A549 (cell line): Measurements from ENCODE around the gene PARP1.

ENCODE experiments used
- BHLHE40 ChIP-seq: IDR thresholded peaks from 2 replicates; pipeline ENCODE4 v1.6.1; 2012; ENCODE audit warnings: low read depth, low read length, inconsistent platforms
- EP300 ChIP-seq, 2 experiments: fragments of >200 bp; sonication (Bioruptor Twin); formaldehyde crosslinking; IDR thresholded peaks; 2 replicates in 1 of 2; 3 replicates in 1 of 2; pipeline ENCODE4 v1.6.1; 2016 to 2017
- ESRRA ChIP-seq: fragments of 150-350 bp; IDR thresholded peaks from 2 replicates; pipeline ENCODE4 v1.6.1; 2014; ENCODE audit warnings: mild to moderate bottlenecking, low read length, borderline replicate concordance
- GATA3 ChIP-seq: IDR thresholded peaks from 2 replicates; pipeline ENCODE4 v1.6.1; 2012; ENCODE audit warnings: borderline replicate concordance
- JUNB ChIP-seq: fragments of >200 bp; sonication (Bioruptor Twin); formaldehyde crosslinking; IDR thresholded peaks from 2 replicates; pipeline ENCODE4 v1.6.1; 2016
- KDM5A ChIP-seq: fragments of 200-600 bp; sonication (generic); IDR thresholded peaks from 2 replicates; pipeline ENCODE4 v1.6.1; 2016; ENCODE audit warnings: antibody characterized with exemption, mild to moderate bottlenecking
- MAFK ChIP-seq: fragments of 450-650 bp; IDR thresholded peaks from 2 replicates; pipeline ENCODE4 v1.6.1; 2014; ENCODE audit not compliant: partially characterized antibody
- POLR2A ChIP-seq: IDR thresholded peaks from 2 replicates; pipeline ENCODE4 v1.6.1; 2012; ENCODE audit warnings: mild to moderate bottlenecking, low read length
- ZNF302 ChIP-seq: fragments of 250-450 bp; sonication (Bioruptor Pico); IDR thresholded peaks from 2 replicates; pipeline ENCODE4 v1.9.0; 2021; ENCODE audit warnings: inconsistent platforms, mild to moderate bottlenecking, moderate library complexity
- TF ChIP-seq, protein P1 (sequence below): fragments of >200 bp; sonication (Bioruptor Twin); formaldehyde crosslinking; IDR thresholded peaks from 3 replicates; pipeline ENCODE4 v1.5.1; 2016
- TF ChIP-seq, protein P2 (sequence below): fragments of 200-600 bp; sonication (generic); IDR thresholded peaks from 2 replicates; pipeline ENCODE4 v1.6.1; 2016; ENCODE audit warnings: antibody characterized with exemption, mild to moderate bottlenecking, moderate library complexity
- TF ChIP-seq, protein P3 (sequence below): IDR thresholded peaks from 2 replicates; pipeline ENCODE4 v1.6.1; 2012

DNA sequence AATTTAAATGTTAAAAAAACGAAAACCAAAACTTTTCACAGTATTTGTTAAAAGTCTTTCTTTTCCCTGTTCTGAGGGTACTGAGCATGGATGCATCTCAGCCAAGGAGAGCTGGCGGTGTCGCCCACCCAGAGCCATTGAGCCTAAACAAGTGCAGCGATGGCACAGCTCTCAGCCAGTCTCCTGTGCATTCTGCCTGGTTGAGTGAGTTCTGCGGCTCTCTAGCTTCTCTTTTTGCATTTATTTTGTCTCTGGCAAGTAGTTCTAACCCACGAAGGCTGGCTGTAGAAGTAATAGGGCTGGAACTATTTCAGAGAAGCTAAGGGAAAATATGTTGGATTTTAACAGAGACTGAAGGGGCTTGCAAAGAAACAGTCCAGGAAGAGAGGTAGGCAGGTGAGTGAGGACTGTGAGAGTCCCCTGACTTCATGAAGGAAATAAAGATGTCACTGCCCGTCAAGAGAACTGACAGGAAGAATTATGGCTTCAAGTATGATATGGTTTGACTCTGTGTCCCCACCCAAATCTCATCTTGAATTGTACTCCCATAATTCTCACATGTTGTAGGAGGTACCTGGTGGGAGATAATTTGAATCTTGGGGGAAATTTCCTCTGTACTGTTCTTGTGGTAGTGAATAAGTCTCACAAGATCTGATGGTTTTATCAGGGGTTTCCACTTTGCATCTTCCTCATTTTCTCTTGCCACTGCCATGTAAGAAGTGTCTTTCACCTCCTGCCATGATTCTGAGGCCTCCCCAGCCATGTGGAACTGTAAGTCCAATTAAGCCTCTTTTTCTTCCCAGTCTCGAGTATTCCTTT is 63.2 kb downstream of the PARP1 start:
- TF ChIP-seq EP300 (IDR thresholded peaks at IDR 0.05) = no peak
- TF ChIP-seq, protein P1, sequence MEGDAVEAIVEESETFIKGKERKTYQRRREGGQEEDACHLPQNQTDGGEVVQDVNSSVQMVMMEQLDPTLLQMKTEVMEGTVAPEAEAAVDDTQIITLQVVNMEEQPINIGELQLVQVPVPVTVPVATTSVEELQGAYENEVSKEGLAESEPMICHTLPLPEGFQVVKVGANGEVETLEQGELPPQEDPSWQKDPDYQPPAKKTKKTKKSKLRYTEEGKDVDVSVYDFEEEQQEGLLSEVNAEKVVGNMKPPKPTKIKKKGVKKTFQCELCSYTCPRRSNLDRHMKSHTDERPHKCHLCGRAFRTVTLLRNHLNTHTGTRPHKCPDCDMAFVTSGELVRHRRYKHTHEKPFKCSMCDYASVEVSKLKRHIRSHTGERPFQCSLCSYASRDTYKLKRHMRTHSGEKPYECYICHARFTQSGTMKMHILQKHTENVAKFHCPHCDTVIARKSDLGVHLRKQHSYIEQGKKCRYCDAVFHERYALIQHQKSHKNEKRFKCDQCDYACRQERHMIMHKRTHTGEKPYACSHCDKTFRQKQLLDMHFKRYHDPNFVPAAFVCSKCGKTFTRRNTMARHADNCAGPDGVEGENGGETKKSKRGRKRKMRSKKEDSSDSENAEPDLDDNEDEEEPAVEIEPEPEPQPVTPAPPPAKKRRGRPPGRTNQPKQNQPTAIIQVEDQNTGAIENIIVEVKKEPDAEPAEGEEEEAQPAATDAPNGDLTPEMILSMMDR = no peak
- TF ChIP-seq, protein P2, sequence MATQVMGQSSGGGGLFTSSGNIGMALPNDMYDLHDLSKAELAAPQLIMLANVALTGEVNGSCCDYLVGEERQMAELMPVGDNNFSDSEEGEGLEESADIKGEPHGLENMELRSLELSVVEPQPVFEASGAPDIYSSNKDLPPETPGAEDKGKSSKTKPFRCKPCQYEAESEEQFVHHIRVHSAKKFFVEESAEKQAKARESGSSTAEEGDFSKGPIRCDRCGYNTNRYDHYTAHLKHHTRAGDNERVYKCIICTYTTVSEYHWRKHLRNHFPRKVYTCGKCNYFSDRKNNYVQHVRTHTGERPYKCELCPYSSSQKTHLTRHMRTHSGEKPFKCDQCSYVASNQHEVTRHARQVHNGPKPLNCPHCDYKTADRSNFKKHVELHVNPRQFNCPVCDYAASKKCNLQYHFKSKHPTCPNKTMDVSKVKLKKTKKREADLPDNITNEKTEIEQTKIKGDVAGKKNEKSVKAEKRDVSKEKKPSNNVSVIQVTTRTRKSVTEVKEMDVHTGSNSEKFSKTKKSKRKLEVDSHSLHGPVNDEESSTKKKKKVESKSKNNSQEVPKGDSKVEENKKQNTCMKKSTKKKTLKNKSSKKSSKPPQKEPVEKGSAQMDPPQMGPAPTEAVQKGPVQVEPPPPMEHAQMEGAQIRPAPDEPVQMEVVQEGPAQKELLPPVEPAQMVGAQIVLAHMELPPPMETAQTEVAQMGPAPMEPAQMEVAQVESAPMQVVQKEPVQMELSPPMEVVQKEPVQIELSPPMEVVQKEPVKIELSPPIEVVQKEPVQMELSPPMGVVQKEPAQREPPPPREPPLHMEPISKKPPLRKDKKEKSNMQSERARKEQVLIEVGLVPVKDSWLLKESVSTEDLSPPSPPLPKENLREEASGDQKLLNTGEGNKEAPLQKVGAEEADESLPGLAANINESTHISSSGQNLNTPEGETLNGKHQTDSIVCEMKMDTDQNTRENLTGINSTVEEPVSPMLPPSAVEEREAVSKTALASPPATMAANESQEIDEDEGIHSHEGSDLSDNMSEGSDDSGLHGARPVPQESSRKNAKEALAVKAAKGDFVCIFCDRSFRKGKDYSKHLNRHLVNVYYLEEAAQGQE = no peak
- TF ChIP-seq GATA3 = no peak
- no peak for TF ChIP-seq JUNB
- TF ChIP-seq MAFK = no peak
- no peak for TF ChIP-seq BHLHE40
- TF ChIP-seq ZNF302 = no peak
- TF ChIP-seq POLR2A = no peak
- TF ChIP-seq, protein P3, sequence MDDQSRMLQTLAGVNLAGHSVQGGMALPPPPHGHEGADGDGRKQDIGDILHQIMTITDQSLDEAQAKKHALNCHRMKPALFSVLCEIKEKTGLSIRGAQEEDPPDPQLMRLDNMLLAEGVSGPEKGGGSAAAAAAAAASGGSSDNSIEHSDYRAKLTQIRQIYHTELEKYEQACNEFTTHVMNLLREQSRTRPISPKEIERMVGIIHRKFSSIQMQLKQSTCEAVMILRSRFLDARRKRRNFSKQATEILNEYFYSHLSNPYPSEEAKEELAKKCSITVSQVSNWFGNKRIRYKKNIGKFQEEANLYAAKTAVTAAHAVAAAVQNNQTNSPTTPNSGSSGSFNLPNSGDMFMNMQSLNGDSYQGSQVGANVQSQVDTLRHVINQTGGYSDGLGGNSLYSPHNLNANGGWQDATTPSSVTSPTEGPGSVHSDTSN = no peak
- TF ChIP-seq KDM5A = no peak
- no peak for TF ChIP-seq ESRRA
